ENCODE data around the gene RNASEH1.
"Not testable (repeated sequence)": the region's sequence is repeated elsewhere in the genome, so short reads cannot be mapped to it uniquely, and the experiment has no call there.

The RNASEH1 gene

DNA sequence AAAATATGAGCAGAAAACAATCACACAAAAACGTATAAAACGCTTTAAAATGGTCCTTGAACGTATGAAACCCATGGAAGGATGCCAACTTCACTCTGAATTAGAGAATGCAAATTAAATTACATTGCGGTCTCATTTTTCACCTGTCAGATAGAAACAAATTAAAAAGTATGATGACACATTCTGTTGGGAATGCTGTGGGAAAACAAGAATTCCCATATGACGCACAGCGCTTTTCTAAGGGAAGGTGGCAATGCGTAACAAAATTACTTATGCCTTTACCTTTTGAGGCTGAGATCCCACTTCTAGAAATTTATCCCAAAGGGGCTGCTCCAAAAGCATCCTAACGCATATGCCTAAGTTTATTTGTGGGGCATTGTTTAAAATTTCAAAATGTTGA lies 13.2 kb upstream of the RNASEH1 start:
- Histone ChIP-seq H3K4me1 (ENCODE audit: insufficient read depth, poor library complexity, severe bottlenecking) (peaks cover 3% of the 10 kb centered on the region), H3K9me3 (ENCODE audit: severe bottlenecking) (no peaks in the 10 kb centered on the region), H3K36me3 (ENCODE audit: low read depth) (peaks cover 8% of the 10 kb centered on the region), H3K27me3 (ENCODE audit: insufficient read depth, poor library complexity, severe bottlenecking) (no peaks in the 10 kb centered on the region), H3K4me3 (ENCODE audit: severe bottlenecking) (no peak overlapping the region), H3K27ac (ENCODE audit: poor library complexity, severe bottlenecking) (no peak overlapping the region)
- no peak for DNase-seq (ENCODE audit: low spot score)
- ATAC-seq (ENCODE audit: low read depth), result no peak
- TF ChIP-seq, protein P1, sequence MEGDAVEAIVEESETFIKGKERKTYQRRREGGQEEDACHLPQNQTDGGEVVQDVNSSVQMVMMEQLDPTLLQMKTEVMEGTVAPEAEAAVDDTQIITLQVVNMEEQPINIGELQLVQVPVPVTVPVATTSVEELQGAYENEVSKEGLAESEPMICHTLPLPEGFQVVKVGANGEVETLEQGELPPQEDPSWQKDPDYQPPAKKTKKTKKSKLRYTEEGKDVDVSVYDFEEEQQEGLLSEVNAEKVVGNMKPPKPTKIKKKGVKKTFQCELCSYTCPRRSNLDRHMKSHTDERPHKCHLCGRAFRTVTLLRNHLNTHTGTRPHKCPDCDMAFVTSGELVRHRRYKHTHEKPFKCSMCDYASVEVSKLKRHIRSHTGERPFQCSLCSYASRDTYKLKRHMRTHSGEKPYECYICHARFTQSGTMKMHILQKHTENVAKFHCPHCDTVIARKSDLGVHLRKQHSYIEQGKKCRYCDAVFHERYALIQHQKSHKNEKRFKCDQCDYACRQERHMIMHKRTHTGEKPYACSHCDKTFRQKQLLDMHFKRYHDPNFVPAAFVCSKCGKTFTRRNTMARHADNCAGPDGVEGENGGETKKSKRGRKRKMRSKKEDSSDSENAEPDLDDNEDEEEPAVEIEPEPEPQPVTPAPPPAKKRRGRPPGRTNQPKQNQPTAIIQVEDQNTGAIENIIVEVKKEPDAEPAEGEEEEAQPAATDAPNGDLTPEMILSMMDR (IDR thresholded peaks at IDR 0.05; ENCODE audit: poor library complexity, severe bottlenecking), result no peak

DNA sequence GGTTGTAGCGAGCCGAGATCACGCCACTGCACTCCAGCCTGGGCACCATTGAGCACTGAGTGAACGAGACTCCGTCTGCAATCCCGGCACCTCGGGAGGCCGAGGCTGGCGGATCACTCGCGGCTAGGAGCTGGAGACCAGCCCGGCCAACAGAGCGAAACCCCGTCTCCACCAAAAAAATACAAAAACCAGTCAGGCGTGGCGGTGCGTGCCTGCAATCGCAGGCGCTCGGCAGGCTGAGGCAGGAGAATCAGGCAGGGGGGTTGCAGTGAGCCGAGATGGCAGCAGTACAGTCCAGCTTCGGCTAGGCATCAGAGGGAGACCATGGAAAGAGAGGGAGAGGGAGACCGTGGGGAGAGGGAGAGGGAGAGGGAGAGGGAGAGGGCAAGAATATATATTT lies 11.5 kb upstream of the RNASEH1 start:
- not testable (repeated sequence) for H3K36me3 ChIP-seq (ENCODE audit: low read depth); DNase-seq (ENCODE audit: low spot score); H3K27me3 ChIP-seq (ENCODE audit: insufficient read depth, poor library complexity, severe bottlenecking); H3K4me3 ChIP-seq (ENCODE audit: severe bottlenecking); ATAC-seq (ENCODE audit: low read depth); H3K4me1 ChIP-seq (ENCODE audit: insufficient read depth, poor library complexity, severe bottlenecking); H3K27ac ChIP-seq (ENCODE audit: poor library complexity, severe bottlenecking); H3K9me3 ChIP-seq (ENCODE audit: severe bottlenecking)

GRCh38 chr2:3566806-3567205 lies 8.7 kb upstream of the RNASEH1 start:
- H3K4me3 ChIP-seq (ENCODE audit: severe bottlenecking), result no peak overlapping the region
- ATAC-seq (ENCODE audit: low read depth) (no peak), DNase-seq (ENCODE audit: low spot score) (no peak)
- no peaks in the 10 kb centered on the region for H3K36me3 ChIP-seq (ENCODE audit: low read depth)
- H3K9me3 ChIP-seq (ENCODE audit: severe bottlenecking), result no peaks in the 10 kb centered on the region
- no peaks in the 10 kb centered on the region for H3K4me1 ChIP-seq (ENCODE audit: insufficient read depth, poor library complexity, severe bottlenecking)
- H3K27ac ChIP-seq (ENCODE audit: poor library complexity, severe bottlenecking), result no peak overlapping the region
- TF ChIP-seq, protein P1 (IDR thresholded peaks at IDR 0.05; ENCODE audit: poor library complexity, severe bottlenecking), result no peak
- H3K27me3 ChIP-seq (ENCODE audit: insufficient read depth, poor library complexity, severe bottlenecking), result no peaks in the 10 kb centered on the region

GRCh38 chr2:3565117-3565516 lies 7.0 kb upstream of the RNASEH1 start:
- no peak for ATAC-seq (ENCODE audit: low read depth)
- TF ChIP-seq, protein P1 (IDR thresholded peaks at IDR 0.05; ENCODE audit: poor library complexity, severe bottlenecking), result no peak
- DNase-seq (ENCODE audit: low spot score), result no peak

GRCh38 chr2:3563521-3563976 lies 5.4 kb upstream of the RNASEH1 start:
- ATAC-seq (ENCODE audit: low read depth) (no peak), DNase-seq (ENCODE audit: low spot score) (no peak)
- Histone ChIP-seq H3K27me3 (ENCODE audit: insufficient read depth, poor library complexity, severe bottlenecking) (no peaks in the 10 kb centered on the region), H3K36me3 (ENCODE audit: low read depth) (peaks cover 9% of the 10 kb centered on the region), H3K4me1 (ENCODE audit: insufficient read depth, poor library complexity, severe bottlenecking) (no peaks in the 10 kb centered on the region), H3K9me3 (ENCODE audit: severe bottlenecking) (no peaks in the 10 kb centered on the region), H3K27ac (ENCODE audit: poor library complexity, severe bottlenecking) (no peak overlapping the region), H3K4me3 (ENCODE audit: severe bottlenecking) (no peak overlapping the region)
- TF ChIP-seq, protein P1 (IDR thresholded peaks at IDR 0.05; ENCODE audit: poor library complexity, severe bottlenecking), result no peak

More at GRCh38 chr2:3565117-3565516, 7.0 kb upstream of the RNASEH1 start:
- Histone ChIP-seq H3K27me3 (ENCODE audit: insufficient read depth, poor library complexity, severe bottlenecking) (no peaks in the 10 kb centered on the region), H3K4me3 (ENCODE audit: severe bottlenecking) (no peak overlapping the region), H3K4me1 (ENCODE audit: insufficient read depth, poor library complexity, severe bottlenecking) (no peaks in the 10 kb centered on the region), H3K36me3 (ENCODE audit: low read depth) (peaks cover under 1% of the 10 kb centered on the region), H3K9me3 (ENCODE audit: severe bottlenecking) (no peaks in the 10 kb centered on the region), H3K27ac (ENCODE audit: poor library complexity, severe bottlenecking) (no peak overlapping the region)

Measured in RWPE2 (cell line).